Tibial nerve (tissue), 4 donors: ENCODE measurements around the gene SH3BP4.

Experiments
- CTCF ChIP-seq, 5 experiments: fragments of 200-600 bp in 3 of 5; fragments of 450-650 bp in 2 of 5; sonication (generic) in 3 of 5; IDR thresholded peaks; one replicate each; pipeline ENCODE4 v1.5.1; 2016 to 2019; ENCODE audit warnings: antibody characterized with exemption in 5 of 5, mild to moderate bottlenecking in 3 of 5, moderate library complexity in 2 of 5
- EP300 ChIP-seq, 2 donors: sonication (generic); formaldehyde crosslinking; IDR thresholded peaks; one replicate each; pipeline ENCODE4 v1.6.1; 2017; ENCODE audit warnings: antibody characterized with exemption in 2 of 2, mild to moderate bottlenecking in 1 of 2
- POLR2A ChIP-seq, 2 donors: fragments of 450-650 bp; IDR thresholded peaks; one replicate each; pipeline ENCODE4 v1.6.1; 2017; ENCODE audit warnings: antibody characterized with exemption in 2 of 2, mild to moderate bottlenecking in 2 of 2, moderate library complexity in 2 of 2

DNA sequence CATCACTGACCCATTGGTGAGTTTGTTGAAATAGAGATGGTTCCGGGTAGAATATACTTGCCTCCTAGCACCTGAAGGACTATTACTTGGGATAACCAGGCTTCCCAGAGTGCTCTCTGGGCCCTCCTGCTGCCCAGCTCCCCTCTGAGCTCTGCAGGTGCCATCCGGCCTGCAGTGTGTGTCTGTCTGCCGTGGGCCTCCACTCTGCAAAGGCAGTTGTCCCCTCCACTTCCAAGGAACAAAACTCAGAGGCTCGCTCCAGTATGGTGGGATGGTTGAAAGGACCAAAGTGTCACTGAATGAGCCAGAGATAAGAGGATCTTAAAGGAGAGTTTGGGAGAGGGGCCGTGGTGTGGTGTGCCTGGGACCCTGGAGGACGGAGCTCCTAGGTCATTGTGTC is 57.3 kb downstream of the SH3BP4 start:
- TF ChIP-seq POLR2A (IDR thresholded peaks at IDR 0.05) (no peak), CTCF (IDR thresholded peaks at IDR 0.05) (no peak), EP300 (IDR thresholded peaks at IDR 0.05) (no peak)
